ENCODE measurements around the gene GPR62.

Gene GPR62

GRCh38 chr3:51961011-51961410 lies 5.8 kb downstream of the GPR62 start:
- WGBS (ENCODE audit: extremely low coverage, insufficient coverage, insufficient read length), result no CpG with 5 or more reads among the region's 18 CpGs

GRCh38 chr3:51961602-51962569 lies 6.7 kb downstream of the GPR62 start:
- no peak overlapping the region for H3K4ac ChIP-seq (ENCODE audit: low read depth, low read length)
- H4K8ac ChIP-seq (ENCODE audit: low read depth, low read length), result no peak overlapping the region
- no peak overlapping the region for H2AFZ ChIP-seq (ENCODE audit: insufficient read depth, low read length, poor library complexity)
- H3K9ac ChIP-seq (ENCODE audit: low read length), result no peak overlapping the region
- peaks cover 2% of the 10 kb centered on the region for H3K79me1 ChIP-seq (ENCODE audit: low read length)
- H3K4me3 ChIP-seq (ENCODE audit: low read depth, low read length), result no peak overlapping the region
- no peak overlapping the region for H2BK5ac ChIP-seq (ENCODE audit: low read depth, low read length, poor library complexity)
- no peak overlapping the region for H2BK120ac ChIP-seq (ENCODE audit: insufficient read depth, low read length, poor library complexity)
- peaks cover 16 to 32% of the 10 kb centered on the region in 2 experiments for H3K36me3 ChIP-seq (ENCODE audit: control insufficient read depth in 1 of 2, insufficient read depth in 2 of 2, low read length in 2 of 2)
- H3K4me1 ChIP-seq (ENCODE audit: control insufficient read depth in 1 of 2, insufficient read depth in 2 of 2, low read length in 2 of 2), result peaks cover 2 to 10% of the 10 kb centered on the region in 2 experiments
- peaks cover 1% of the 10 kb centered on the region for H3K9me3 ChIP-seq (ENCODE audit: insufficient read depth, low read depth, low read length)
- H3K18ac ChIP-seq (ENCODE audit: low read length), result no peak overlapping the region
- H2AK5ac ChIP-seq (ENCODE audit: low read length), result no peak overlapping the region
- no peak overlapping the region for H3K27ac ChIP-seq (ENCODE audit: low read depth, low read length)
- H3K23ac ChIP-seq (ENCODE audit: low read length), result no peak overlapping the region
- no peak overlapping the region for H4K12ac ChIP-seq (ENCODE audit: low read depth, low read length)
- peaks cover 1% of the 10 kb centered on the region for H3K79me2 ChIP-seq (ENCODE audit: control insufficient read depth, insufficient read depth, low read length, poor library complexity)
- H2BK12ac ChIP-seq (ENCODE audit: low read length), result no peak overlapping the region
- no peak overlapping the region for H4K91ac ChIP-seq (ENCODE audit: low read depth, low read length)
- no peak overlapping the region for H3K14ac ChIP-seq (ENCODE audit: low read length)
- peaks cover under 1% of the 10 kb centered on the region for H3K27me3 ChIP-seq (ENCODE audit: insufficient read depth, low read length)
- no peak for DNase-seq
- no peak overlapping the region for H3K4me2 ChIP-seq (ENCODE audit: low read length)
- WGBS (ENCODE audit: extremely low coverage, insufficient coverage, insufficient read length), result no CpG with 5 or more reads among the region's 9 CpGs

More at GRCh38 chr3:51961011-51961410, 5.8 kb downstream of the GPR62 start:
- Histone ChIP-seq H3K18ac (ENCODE audit: low read length) (no peak overlapping the region), H3K36me3 (ENCODE audit: control insufficient read depth in 1 of 2, insufficient read depth in 2 of 2, low read length in 2 of 2) (peaks cover 16 to 32% of the 10 kb centered on the region in 2 experiments), H2AFZ (ENCODE audit: insufficient read depth, low read length, poor library complexity) (no peak overlapping the region), H3K23ac (ENCODE audit: low read length) (no peak overlapping the region), H2AK5ac (ENCODE audit: low read length) (no peak overlapping the region), H2BK12ac (ENCODE audit: low read length) (no peak overlapping the region), H3K9me3 (ENCODE audit: insufficient read depth, low read depth, low read length) (peaks cover 1% of the 10 kb centered on the region), H3K4me3 (ENCODE audit: low read depth, low read length) (no peak overlapping the region), H3K27me3 (ENCODE audit: insufficient read depth, low read length) (peaks cover 8% of the 10 kb centered on the region), H4K91ac (ENCODE audit: low read depth, low read length) (no peak overlapping the region), H3K79me2 (ENCODE audit: control insufficient read depth, insufficient read depth, low read length, poor library complexity) (no peaks in the 10 kb centered on the region), H4K8ac (ENCODE audit: low read depth, low read length) (no peak overlapping the region), H3K4me2 (ENCODE audit: low read length) (no peak overlapping the region), H4K12ac (ENCODE audit: low read depth, low read length) (no peak overlapping the region), H3K9ac (ENCODE audit: low read length) (no peak overlapping the region), H2BK120ac (ENCODE audit: insufficient read depth, low read length, poor library complexity) (no peak overlapping the region), H3K14ac (ENCODE audit: low read length) (no peak overlapping the region), H3K27ac (ENCODE audit: low read depth, low read length) (no peak overlapping the region), H3K4me1 (ENCODE audit: control insufficient read depth in 1 of 2, insufficient read depth in 2 of 2, low read length in 2 of 2) (peaks cover under 1 to 10% of the 10 kb centered on the region in 2 experiments), H2BK5ac (ENCODE audit: low read depth, low read length, poor library complexity) (no peak overlapping the region), H3K79me1 (ENCODE audit: low read length) (no peaks in the 10 kb centered on the region), H3K4ac (ENCODE audit: low read depth, low read length) (no peak overlapping the region)
- DNase-seq, result no peak

DNA sequence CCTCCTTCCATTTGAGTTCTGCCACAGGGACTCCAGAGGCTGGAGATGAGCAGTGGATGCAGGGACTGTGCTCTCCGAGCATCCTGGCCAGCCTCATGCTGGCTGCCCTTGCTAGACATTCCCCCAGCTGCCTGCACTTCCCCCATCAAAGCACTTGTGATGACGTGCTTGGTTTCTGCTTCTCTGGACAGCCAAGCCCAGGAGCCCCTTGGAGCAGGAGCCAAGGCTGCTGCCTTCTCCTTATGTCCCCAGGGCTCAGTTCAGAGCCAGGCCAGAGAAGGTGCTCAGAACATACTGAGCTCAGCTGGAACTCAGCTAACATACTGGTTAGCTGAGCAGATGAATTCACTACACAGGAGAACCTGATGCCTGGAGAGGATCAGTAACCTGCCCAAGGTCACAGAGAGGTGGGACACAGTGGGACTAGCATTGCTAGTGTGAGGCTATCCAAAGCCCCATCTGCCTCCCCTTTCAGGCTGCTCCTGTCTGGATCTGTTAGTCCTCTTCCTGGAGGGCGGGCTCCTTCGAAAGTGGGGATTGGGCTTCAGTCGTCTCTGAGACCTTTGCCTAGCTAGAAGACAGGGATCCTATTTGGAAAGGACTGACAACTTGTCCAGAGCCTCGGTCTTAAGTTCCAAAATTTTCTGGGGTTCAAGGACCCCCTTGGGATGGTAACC lies 7.8 kb downstream of the GPR62 start:
- H3K9me3 ChIP-seq (ENCODE audit: insufficient read depth, low read depth, low read length), result peaks cover under 1% of the 10 kb centered on the region
- H4K91ac ChIP-seq (ENCODE audit: low read depth, low read length), result no peak overlapping the region
- no peak overlapping the region for H4K12ac ChIP-seq (ENCODE audit: low read depth, low read length)
- DNase-seq, result no peak
- H2BK5ac ChIP-seq (ENCODE audit: low read depth, low read length, poor library complexity), result no peak overlapping the region
- peaks cover 5 to 14% of the 10 kb centered on the region in 2 experiments for H3K4me1 ChIP-seq (ENCODE audit: control insufficient read depth in 1 of 2, insufficient read depth in 2 of 2, low read length in 2 of 2)
- no CpG with 5 or more reads among the region's 6 CpGs for WGBS (ENCODE audit: extremely low coverage, insufficient coverage, insufficient read length)
- no peak overlapping the region for H3K14ac ChIP-seq (ENCODE audit: low read length)
- no peak overlapping the region for H3K4me3 ChIP-seq (ENCODE audit: low read depth, low read length)
- H3K4me2 ChIP-seq (ENCODE audit: low read length), result no peak overlapping the region
- H2BK12ac ChIP-seq (ENCODE audit: low read length), result no peak overlapping the region
- no peak overlapping the region for H2AFZ ChIP-seq (ENCODE audit: insufficient read depth, low read length, poor library complexity)
- no peak overlapping the region for H2BK120ac ChIP-seq (ENCODE audit: insufficient read depth, low read length, poor library complexity)
- no peak overlapping the region for H3K18ac ChIP-seq (ENCODE audit: low read length)
- H3K36me3 ChIP-seq (ENCODE audit: control insufficient read depth in 1 of 2, insufficient read depth in 2 of 2, low read length in 2 of 2), result peaks cover 9 to 26% of the 10 kb centered on the region in 2 experiments
- H3K79me2 ChIP-seq (ENCODE audit: control insufficient read depth, insufficient read depth, low read length, poor library complexity), result peaks cover 8% of the 10 kb centered on the region
- no peak overlapping the region for H4K8ac ChIP-seq (ENCODE audit: low read depth, low read length)
- H3K79me1 ChIP-seq (ENCODE audit: low read length), result peaks cover 11% of the 10 kb centered on the region
- H3K23ac ChIP-seq (ENCODE audit: low read length), result no peak overlapping the region
- no peak overlapping the region for H3K9ac ChIP-seq (ENCODE audit: low read length)
- no peak overlapping the region for H3K27ac ChIP-seq (ENCODE audit: low read depth, low read length)
- H2AK5ac ChIP-seq (ENCODE audit: low read length), result no peak overlapping the region
- no peaks in the 10 kb centered on the region for H3K27me3 ChIP-seq (ENCODE audit: insufficient read depth, low read length)
- no peak overlapping the region for H3K4ac ChIP-seq (ENCODE audit: low read depth, low read length)

DNA sequence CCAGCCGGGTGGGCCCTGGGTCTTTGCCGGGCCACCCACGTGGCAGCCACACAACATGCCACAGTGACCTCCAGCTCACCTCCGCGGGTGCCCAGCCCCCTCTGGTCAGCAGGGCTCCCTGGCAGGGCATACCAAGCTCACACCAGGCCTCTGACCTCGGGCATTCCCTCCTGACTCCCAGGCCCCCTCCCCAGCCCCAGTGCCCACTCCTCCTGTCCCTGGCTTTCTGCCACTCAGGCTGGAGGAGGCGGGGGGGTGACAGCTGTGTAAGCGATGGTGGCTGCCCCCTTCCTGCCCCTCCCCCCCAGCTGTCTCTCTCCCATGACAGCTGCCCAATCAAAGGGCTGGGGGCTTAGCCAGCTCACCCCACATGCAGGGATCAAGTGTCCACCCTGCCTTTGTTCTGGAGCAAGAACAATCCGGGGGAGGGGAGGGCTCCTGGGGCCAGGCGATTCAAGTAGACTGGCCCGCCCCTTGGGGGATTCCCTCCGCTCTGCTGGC lies 8.8 kb downstream of the GPR62 start:
- Histone ChIP-seq H2BK5ac (ENCODE audit: low read depth, low read length, poor library complexity) (no peak overlapping the region), H3K4me3 (ENCODE audit: low read depth, low read length) (no peak overlapping the region), H3K9me3 (ENCODE audit: insufficient read depth, low read depth, low read length) (no peaks in the 10 kb centered on the region), H3K36me3 (ENCODE audit: control insufficient read depth in 1 of 2, insufficient read depth in 2 of 2, low read length in 2 of 2) (peaks cover 2 to 18% of the 10 kb centered on the region in 2 experiments), H2BK120ac (ENCODE audit: insufficient read depth, low read length, poor library complexity) (no peak overlapping the region), H2BK12ac (ENCODE audit: low read length) (no peak overlapping the region), H3K18ac (ENCODE audit: low read length) (no peak overlapping the region), H3K23ac (ENCODE audit: low read length) (no peak overlapping the region), H4K12ac (ENCODE audit: low read depth, low read length) (no peak overlapping the region), H3K4me2 (ENCODE audit: low read length) (no peak overlapping the region), H3K9ac (ENCODE audit: low read length) (no peak overlapping the region), H2AFZ (ENCODE audit: insufficient read depth, low read length, poor library complexity) (no peak overlapping the region), H4K91ac (ENCODE audit: low read depth, low read length) (no peak overlapping the region), H3K27me3 (ENCODE audit: insufficient read depth, low read length) (no peaks in the 10 kb centered on the region), H2AK5ac (ENCODE audit: low read length) (no peak overlapping the region), H3K79me2 (ENCODE audit: control insufficient read depth, insufficient read depth, low read length, poor library complexity) (peaks cover 10% of the 10 kb centered on the region), H3K79me1 (ENCODE audit: low read length) (peaks cover 13% of the 10 kb centered on the region), H3K4me1 (ENCODE audit: control insufficient read depth in 1 of 2, insufficient read depth in 2 of 2, low read length in 2 of 2) (peaks cover 13 to 23% of the 10 kb centered on the region in 2 experiments), H4K8ac (ENCODE audit: low read depth, low read length) (no peak overlapping the region), H3K4ac (ENCODE audit: low read depth, low read length) (no peak overlapping the region), H3K27ac (ENCODE audit: low read depth, low read length) (no peak overlapping the region), H3K14ac (ENCODE audit: low read length) (no peak overlapping the region)
- no CpG with 5 or more reads among the region's 12 CpGs for whole genome bisulfite sequencing (ENCODE audit: extremely low coverage, insufficient coverage, insufficient read length)
- no peak for DNase-seq
